Activated naive CD8-positive, alpha-beta T cell treated with anti-CD3 and anti-CD28 coated beads for 36 hours (primary cell): ENCODE data around the gene PRELID3B. TPM values are rescaled to one million over a fixed set of nuclear protein-coding genes. Genes with fewer than 3 reads are reported as not detected.

ENCODE experiments used
- DNase-seq: peaks from one replicate; pipeline ENCODE4 v3.0.0; 2021
- H3K27ac Mint-ChIP-seq: one replicate; pipeline ENCODE4 v1.8.0; 2022; ENCODE audit warnings: mild to moderate bottlenecking, moderate library complexity, mixed read lengths
- H3K27me3 Mint-ChIP-seq: one replicate; pipeline ENCODE4 v1.8.0; 2022; ENCODE audit warnings: mild to moderate bottlenecking, mixed read lengths
- H3K36me3 Mint-ChIP-seq: one replicate; pipeline ENCODE4 v1.8.0; 2021; ENCODE audit warnings: mild to moderate bottlenecking, mixed read lengths
- H3K4me1 Mint-ChIP-seq: one replicate; pipeline ENCODE4 v1.8.0; 2021; ENCODE audit warnings: mixed read lengths
- H3K4me3 Mint-ChIP-seq: one replicate; pipeline ENCODE4 v1.8.0; 2022; ENCODE audit warnings: mild to moderate bottlenecking, moderate library complexity, mixed read lengths
- H3K9me3 Mint-ChIP-seq: one replicate; pipeline ENCODE4 v1.8.0; 2022; ENCODE audit warnings: mixed read lengths
- total RNA-seq, 2 experiments: library from RNA; stranded (reverse); gene quantifications; one replicate each; pipeline ENCODE4 v1.2.3, GENCODE V29; 2021

The PRELID3B gene
- total RNA-seq, 2 experiments from 2014 or later = 131 to 143 TPM

GRCh38 chr20:59003836-59004492, 38.6 kb downstream of the PRELID3B start:
- peaks cover 3% of the 10 kb centered on the region for H3K36me3 Mint-ChIP-seq
- no peaks in the 10 kb centered on the region for H3K27me3 Mint-ChIP-seq
- DNase-seq = no peak
- H3K4me1 Mint-ChIP-seq = peaks cover 25% of the 10 kb centered on the region
- H3K9me3 Mint-ChIP-seq = no peaks in the 10 kb centered on the region
- H3K4me3 Mint-ChIP-seq = peak overlapping the region; percentile 75
- peak overlapping the region; percentile 90 for H3K27ac Mint-ChIP-seq

GRCh38 chr20:59002874-59003399, 39.6 kb downstream of the PRELID3B start:
- H3K36me3 Mint-ChIP-seq = peaks cover 3% of the 10 kb centered on the region
- no peaks in the 10 kb centered on the region for H3K9me3 Mint-ChIP-seq
- no peak overlapping the region for H3K27ac Mint-ChIP-seq
- H3K4me1 Mint-ChIP-seq = peaks cover 25% of the 10 kb centered on the region
- no peak overlapping the region for H3K4me3 Mint-ChIP-seq
- no peaks in the 10 kb centered on the region for H3K27me3 Mint-ChIP-seq
- no peak for DNase-seq

- no peak overlapping the region for H3K4me3 Mint-ChIP-seq
- peaks cover 25% of the 10 kb centered on the region for H3K4me1 Mint-ChIP-seq
- H3K36me3 Mint-ChIP-seq = peaks cover 6% of the 10 kb centered on the region
- DNase-seq = no peak
- H3K9me3 Mint-ChIP-seq = no peaks in the 10 kb centered on the region
- no peak overlapping the region for H3K27ac Mint-ChIP-seq
- no peaks in the 10 kb centered on the region for H3K27me3 Mint-ChIP-seq
Observed at GRCh38 chr20:59002388-59002787, 40.2 kb downstream of the PRELID3B start.

DNA sequence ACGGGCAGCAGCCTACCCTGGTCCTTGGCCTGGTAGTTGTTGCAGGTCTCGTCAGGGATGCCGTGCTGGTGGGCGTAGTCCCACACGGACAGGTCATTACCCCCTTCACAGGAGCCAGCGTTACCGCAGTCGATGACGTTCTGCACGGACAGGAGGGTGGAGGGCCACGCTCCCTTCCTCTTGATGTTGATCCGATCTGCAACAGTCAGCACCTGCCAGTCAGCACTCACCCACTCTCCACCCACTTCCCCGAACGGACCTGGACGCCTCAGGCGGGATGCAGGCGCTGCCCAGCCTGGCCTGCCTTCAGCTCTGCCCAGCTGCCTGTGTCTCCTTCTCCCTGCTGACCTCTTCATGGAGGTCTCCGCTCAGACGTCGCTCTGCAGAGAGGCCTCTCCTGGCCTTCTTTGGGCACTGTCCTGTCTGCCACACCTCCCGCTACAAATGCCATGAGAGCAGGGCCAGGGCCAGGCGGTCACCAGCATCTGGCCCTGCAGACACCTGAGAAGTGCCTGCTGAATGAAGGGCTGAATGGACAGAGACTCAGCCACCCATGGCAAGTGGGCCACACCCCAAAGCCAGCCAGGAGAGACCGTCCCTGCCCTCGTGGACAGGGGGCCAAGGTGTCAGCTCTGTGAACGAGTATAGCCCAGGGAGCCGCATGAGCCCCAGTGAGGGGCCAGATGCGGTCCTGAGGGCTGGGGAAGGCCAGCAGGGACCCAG, 41.0 kb downstream of the PRELID3B start:
- no peak for DNase-seq
- Mint-ChIP-seq H3K27ac (no peak overlapping the region), H3K4me1 (peaks cover 25% of the 10 kb centered on the region), H3K36me3 (peaks cover 8% of the 10 kb centered on the region), H3K9me3 (no peaks in the 10 kb centered on the region), H3K4me3 (no peak overlapping the region), H3K27me3 (no peaks in the 10 kb centered on the region)

DNA sequence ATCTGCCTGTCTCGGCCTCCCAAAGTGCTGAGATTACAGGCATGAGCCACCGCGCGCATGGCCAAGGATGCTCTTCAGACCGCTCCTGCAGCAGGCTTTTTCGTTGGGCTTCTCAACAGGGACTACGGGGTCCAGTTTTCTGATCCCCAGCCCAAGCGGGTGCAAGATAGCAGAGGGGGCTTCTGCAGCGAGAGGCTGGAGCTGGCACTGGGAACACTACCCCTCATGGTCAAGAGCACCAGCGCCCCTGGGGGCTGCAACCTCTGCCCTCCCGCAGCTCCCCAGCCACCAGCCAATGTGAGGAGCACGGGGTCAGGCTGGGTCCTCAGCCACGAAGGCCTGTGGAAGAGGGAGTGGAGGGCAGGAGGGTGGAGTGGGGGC, 41.5 kb downstream of the PRELID3B start:
- no peak for DNase-seq
- Mint-ChIP-seq H3K4me1 (peaks cover 22% of the 10 kb centered on the region), H3K36me3 (peaks cover 9% of the 10 kb centered on the region), H3K4me3 (no peak overlapping the region), H3K27ac (no peak overlapping the region), H3K9me3 (no peaks in the 10 kb centered on the region), H3K27me3 (no peaks in the 10 kb centered on the region)

GRCh38 chr20:59000326-59000725, 42.3 kb downstream of the PRELID3B start:
- Mint-ChIP-seq H3K4me3 (no peak overlapping the region), H3K27ac (no peak overlapping the region), H3K27me3 (no peaks in the 10 kb centered on the region), H3K9me3 (no peaks in the 10 kb centered on the region), H3K36me3 (peaks cover 17% of the 10 kb centered on the region), H3K4me1 (peaks cover 21% of the 10 kb centered on the region)
- DNase-seq = no peak

- no peak for DNase-seq
- Mint-ChIP-seq H3K9me3 (no peaks in the 10 kb centered on the region), H3K27ac (no peak overlapping the region), H3K4me1 (peaks cover 6% of the 10 kb centered on the region), H3K36me3 (peaks cover 16% of the 10 kb centered on the region), H3K4me3 (no peak overlapping the region), H3K27me3 (no peaks in the 10 kb centered on the region)
Observed at GRCh38 chr20:58998656-58999055, 43.9 kb downstream of the PRELID3B start.

- Mint-ChIP-seq H3K9me3 (no peaks in the 10 kb centered on the region), H3K27ac (peak overlapping the region; percentile 25), H3K4me3 (no peak overlapping the region), H3K36me3 (peaks cover 16% of the 10 kb centered on the region), H3K27me3 (no peaks in the 10 kb centered on the region), H3K4me1 (peaks cover 6% of the 10 kb centered on the region)
- no peak for DNase-seq
Observed at GRCh38 chr20:58997141-58997770, 45.3 kb downstream of the PRELID3B start.

DNA sequence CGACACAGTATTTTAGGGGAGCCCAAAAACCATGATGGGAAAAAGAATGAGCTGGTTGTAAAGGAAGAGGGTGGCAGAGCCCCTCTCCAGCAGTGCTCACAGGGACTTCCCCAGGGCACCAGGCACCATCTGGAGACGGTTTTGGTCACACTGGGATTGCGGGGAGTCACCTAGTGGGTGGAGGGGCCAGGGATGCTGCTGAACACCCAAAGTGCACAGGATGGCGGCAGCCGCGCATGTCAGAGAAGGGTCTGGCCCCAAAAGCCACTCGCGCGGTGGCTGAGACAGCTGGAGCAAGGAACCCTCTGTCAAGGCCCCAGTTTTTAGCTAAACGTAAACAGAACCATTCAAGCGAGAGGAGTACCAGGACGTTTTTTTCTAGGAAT, 46.4 kb downstream of the PRELID3B start:
- Mint-ChIP-seq H3K27ac (peak overlapping the region; percentile 51), H3K27me3 (no peaks in the 10 kb centered on the region), H3K4me3 (no peak overlapping the region), H3K9me3 (no peaks in the 10 kb centered on the region), H3K4me1 (peaks cover 6% of the 10 kb centered on the region), H3K36me3 (peaks cover 20% of the 10 kb centered on the region)
- DNase-seq = no peak

DNA sequence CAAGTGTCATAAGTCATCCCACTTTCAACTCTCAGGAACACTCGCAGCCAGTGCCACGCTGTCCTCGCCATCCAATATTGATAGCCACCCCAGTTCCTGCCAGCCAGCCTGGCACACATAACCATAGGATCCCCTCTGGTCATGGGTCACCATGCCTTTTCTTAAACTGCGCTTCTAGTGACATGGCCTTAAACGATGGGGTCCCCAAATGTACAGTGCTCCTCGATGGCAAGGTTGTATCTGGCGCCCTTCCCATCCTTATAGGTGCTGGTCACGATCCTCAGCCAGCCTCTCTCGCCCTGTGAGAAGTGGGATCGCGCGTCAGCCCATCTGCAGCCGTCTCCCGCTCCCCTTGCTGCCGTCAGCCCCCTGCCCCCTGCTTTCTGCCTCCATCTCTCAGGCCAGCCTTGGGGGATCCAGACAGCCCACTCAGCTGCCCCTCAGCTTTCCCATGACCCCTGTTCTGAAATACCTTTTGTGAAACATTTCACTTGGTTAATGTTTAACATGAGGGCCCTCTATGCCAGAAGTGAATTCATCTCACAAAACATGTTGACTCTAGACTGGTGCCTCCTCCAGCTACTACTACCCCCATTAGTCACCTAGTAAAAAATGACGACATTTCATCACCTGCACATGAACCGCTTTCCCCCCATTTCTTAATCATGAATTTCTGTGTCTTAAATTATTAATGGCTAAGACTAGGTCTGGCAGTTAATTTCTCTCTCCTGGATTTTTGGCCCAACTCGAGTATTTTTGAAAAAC, 46.9 kb downstream of the PRELID3B start:
- H3K4me3 Mint-ChIP-seq = no peak overlapping the region
- peaks cover 6% of the 10 kb centered on the region for H3K4me1 Mint-ChIP-seq
- no peak for DNase-seq
- H3K27ac Mint-ChIP-seq = peak overlapping the region; percentile 62
- H3K27me3 Mint-ChIP-seq = no peaks in the 10 kb centered on the region
- peaks cover 20% of the 10 kb centered on the region for H3K36me3 Mint-ChIP-seq
- no peaks in the 10 kb centered on the region for H3K9me3 Mint-ChIP-seq

- H3K36me3 Mint-ChIP-seq = peaks cover 22% of the 10 kb centered on the region
- no peaks in the 10 kb centered on the region for H3K9me3 Mint-ChIP-seq
- no peak for DNase-seq
- no peaks in the 10 kb centered on the region for H3K27me3 Mint-ChIP-seq
- peaks cover 6% of the 10 kb centered on the region for H3K4me1 Mint-ChIP-seq
- H3K4me3 Mint-ChIP-seq = no peak overlapping the region
- H3K27ac Mint-ChIP-seq = peak overlapping the region; percentile 20
Observed at GRCh38 chr20:58994390-58995159, 48.0 kb downstream of the PRELID3B start.

DNA sequence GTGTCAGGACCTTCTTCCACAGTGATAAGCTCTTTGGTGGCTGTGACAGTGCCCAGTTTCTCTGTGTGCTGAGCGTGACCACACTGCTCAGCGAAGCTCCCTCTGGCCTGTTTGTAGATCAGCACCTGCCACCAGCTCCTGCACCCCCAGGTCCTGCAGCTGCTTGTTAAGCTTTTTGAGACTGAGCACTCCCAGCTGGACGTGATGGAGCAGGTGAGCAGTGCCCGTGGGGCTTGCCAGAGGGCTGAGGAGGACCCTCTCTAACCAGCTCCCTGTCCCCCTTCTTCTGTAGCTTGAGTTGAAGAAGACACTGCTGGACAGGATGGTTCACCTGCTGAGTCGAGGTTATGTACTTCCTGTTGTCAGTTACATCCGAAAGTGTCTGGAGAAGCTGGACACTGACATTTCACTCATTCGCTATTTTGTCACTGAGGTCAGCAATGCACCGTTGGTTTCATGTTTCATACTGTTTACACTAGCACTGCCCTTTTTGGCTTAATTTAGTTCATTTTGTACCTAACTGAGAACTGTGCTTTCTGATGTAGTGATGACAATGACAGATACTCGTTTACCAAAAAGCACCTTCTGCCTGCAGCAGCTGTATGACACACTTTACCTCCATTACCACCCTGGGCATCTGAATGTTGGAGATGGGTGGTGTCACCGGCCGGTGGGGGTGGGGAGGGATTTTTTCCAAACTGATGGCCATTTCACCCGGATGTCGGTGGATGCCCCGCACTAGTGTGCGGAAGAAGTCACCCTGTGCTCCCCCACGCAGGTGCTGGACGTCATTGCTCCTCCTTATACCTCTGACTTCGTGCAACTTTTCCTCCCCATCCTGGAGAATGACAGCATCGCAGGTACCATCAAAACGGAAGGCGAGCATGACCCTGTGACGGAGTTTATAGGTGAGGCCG, 49.0 kb downstream of the PRELID3B start:
- Mint-ChIP-seq H3K4me1 (peaks cover 6% of the 10 kb centered on the region), H3K4me3 (no peak overlapping the region), H3K27ac (no peak overlapping the region), H3K27me3 (no peaks in the 10 kb centered on the region), H3K9me3 (no peaks in the 10 kb centered on the region), H3K36me3 (peaks cover 27% of the 10 kb centered on the region)
- DNase-seq = no peak

DNA sequence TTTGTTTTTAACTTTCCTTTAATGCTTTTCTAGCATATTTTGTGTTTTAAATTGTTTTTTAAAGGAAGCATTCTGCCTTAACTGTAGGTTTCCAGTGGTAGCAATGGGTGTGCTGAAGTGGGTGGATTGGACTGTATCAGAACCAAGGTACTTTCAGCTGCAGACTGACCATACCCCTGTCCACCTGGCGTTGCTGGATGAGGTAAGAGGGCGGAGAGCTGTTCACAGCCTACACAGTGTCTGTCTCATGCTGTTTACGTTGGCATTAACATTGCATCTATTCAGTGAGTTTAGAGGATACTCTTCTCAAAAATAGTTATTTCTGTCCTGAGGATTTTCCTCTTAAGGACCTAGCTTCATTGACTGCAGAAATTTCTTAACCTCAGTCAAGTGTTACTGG, 49.7 kb downstream of the PRELID3B start:
- H3K9me3 Mint-ChIP-seq = no peaks in the 10 kb centered on the region
- H3K36me3 Mint-ChIP-seq = peaks cover 28% of the 10 kb centered on the region
- no peak for DNase-seq
- no peaks in the 10 kb centered on the region for H3K27me3 Mint-ChIP-seq
- peaks cover 6% of the 10 kb centered on the region for H3K4me1 Mint-ChIP-seq
- no peak overlapping the region for H3K27ac Mint-ChIP-seq
- no peak overlapping the region for H3K4me3 Mint-ChIP-seq
